Measurements from ENCODE around the gene KRTAP4-8. TPM values are rescaled to one million over a fixed set of nuclear protein-coding genes. Genes with fewer than 3 reads are reported as not detected.
A peak's percentile ranks its signal among the peaks of the same experiment; 100 is the strongest.
"Not testable (repeated sequence)": the region's sequence is repeated elsewhere in the genome, so short reads cannot be mapped to it uniquely, and the experiment has no call there.

KRTAP4-8 gene
- polyA plus RNA-seq, 1 donor (not counting 4 experiments of a cell fraction or from before 2014, with no cell fraction given): not detected

DNA sequence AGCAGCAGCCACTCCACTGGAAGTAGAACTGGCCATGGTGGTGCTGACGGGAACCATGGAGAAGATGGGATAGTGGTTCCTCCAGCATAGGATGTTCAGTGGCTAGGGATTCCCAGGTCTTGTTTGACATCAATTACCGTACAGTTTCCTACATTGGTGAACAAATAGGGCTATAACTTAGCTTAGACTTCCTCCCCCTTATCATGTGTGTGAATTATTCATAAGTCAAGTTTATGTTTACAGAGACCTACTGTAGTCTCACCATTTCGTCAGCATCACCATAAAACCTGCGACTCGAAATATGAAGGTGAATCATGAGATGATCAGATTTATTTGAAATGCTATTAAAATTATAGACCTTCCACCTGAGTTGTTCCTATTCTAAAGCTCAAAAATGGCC is 39.2 kb downstream of the KRTAP4-8 start:
- H4K20me1 ChIP-seq (ENCODE audit: control insufficient read depth, extremely low read depth, insufficient read depth, low read length): no peaks in the 10 kb centered on the region
- no peak for DNase-seq (ENCODE audit: low read depth, low spot score)
- H3K4me1 ChIP-seq (ENCODE audit: control insufficient read depth, extremely low read depth, insufficient read depth, low read length): peaks cover 32% of the 10 kb centered on the region
- H3K9me3 ChIP-seq (ENCODE audit: control insufficient read depth, low read depth, low read length): no peaks in the 10 kb centered on the region
- no peak overlapping the region for H3K27ac ChIP-seq (ENCODE audit: control insufficient read depth, insufficient read depth, low read length)
- no peak overlapping the region for H2AFZ ChIP-seq (ENCODE audit: control insufficient read depth, low read length)
- no peaks in the 10 kb centered on the region for H3K79me2 ChIP-seq (ENCODE audit: control insufficient read depth, insufficient read depth, low read length)
- dilution Hi-C loops (cut with MboI; ENCODE audit: extremely low pct_ligation_motif_present, low sequenced_read_pairs): no loop called here
- H3K9me1 ChIP-seq (ENCODE audit: control insufficient read depth, extremely low read depth, insufficient read depth, low read length): no peaks in the 10 kb centered on the region
- H3K4me2 ChIP-seq (ENCODE audit: control insufficient read depth, extremely low read depth, insufficient read depth, low read depth, low read length): no peak overlapping the region
- no peaks in the 10 kb centered on the region for H3K36me3 ChIP-seq (ENCODE audit: control insufficient read depth in 2 of 2, extremely low read depth in 1 of 2, insufficient read depth in 2 of 2, low read length in 2 of 2)
- H3K4me3 ChIP-seq (ENCODE audit: control insufficient read depth in 2 of 3, extremely low read depth in 1 of 3, insufficient read depth in 2 of 3, low read depth in 1 of 3, low read length in 3 of 3): no peak overlapping the region
- no peaks in the 10 kb centered on the region for H3K27me3 ChIP-seq (ENCODE audit: control insufficient read depth, extremely low read depth, insufficient read depth, low read length)
- peak; percentile 79 for FAIRE-seq
- TF ChIP-seq EZH2 (IDR thresholded peaks at IDR 0.05; ENCODE audit: low read length) (no peak), CTCF (optimal IDR thresholded peaks at IDR 0.05 in 1 of 3, IDR thresholded peaks at IDR 0.05 in 1 of 3, conservative IDR thresholded peaks at IDR 0.05 in 1 of 3; ENCODE audit: extremely low read depth in 1 of 3, insufficient read depth in 2 of 3, low read length in 3 of 3) (no peak)
- H3K9ac ChIP-seq (ENCODE audit: control insufficient read depth, extremely low read depth, insufficient read depth, low read length): no peak overlapping the region

DNA sequence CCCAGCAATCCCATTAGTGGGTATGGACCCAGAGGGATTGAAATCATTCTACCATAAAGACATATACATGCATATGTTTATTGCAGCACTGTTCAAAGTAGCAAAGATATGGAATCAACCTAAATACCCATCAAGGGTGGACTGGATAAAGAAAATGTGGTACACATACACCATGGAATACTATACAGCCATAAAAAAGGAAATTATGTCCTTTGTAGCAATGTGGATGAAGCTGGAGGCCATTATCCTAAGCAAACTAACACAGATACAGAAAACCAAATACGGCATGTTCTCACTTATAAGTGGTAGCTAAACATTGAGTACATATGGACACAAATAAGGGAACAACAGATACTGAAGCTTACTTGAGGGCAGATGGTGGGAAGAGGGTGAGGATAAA is 40.4 kb downstream of the KRTAP4-8 start:
- Histone ChIP-seq H3K9me1 (ENCODE audit: control insufficient read depth, extremely low read depth, insufficient read depth, low read length) (no peaks in the 10 kb centered on the region), H3K4me3 (ENCODE audit: control insufficient read depth in 2 of 3, extremely low read depth in 1 of 3, insufficient read depth in 2 of 3, low read depth in 1 of 3, low read length in 3 of 3) (no peak overlapping the region), H3K27ac (ENCODE audit: control insufficient read depth, insufficient read depth, low read length) (no peak overlapping the region), H2AFZ (ENCODE audit: control insufficient read depth, low read length) (no peak overlapping the region), H3K4me1 (ENCODE audit: control insufficient read depth, extremely low read depth, insufficient read depth, low read length) (peaks cover 31% of the 10 kb centered on the region), H3K36me3 (ENCODE audit: control insufficient read depth in 2 of 2, extremely low read depth in 1 of 2, insufficient read depth in 2 of 2, low read length in 2 of 2) (no peaks in the 10 kb centered on the region), H3K27me3 (ENCODE audit: control insufficient read depth, extremely low read depth, insufficient read depth, low read length) (no peaks in the 10 kb centered on the region), H4K20me1 (ENCODE audit: control insufficient read depth, extremely low read depth, insufficient read depth, low read length) (no peaks in the 10 kb centered on the region), H3K9ac (ENCODE audit: control insufficient read depth, extremely low read depth, insufficient read depth, low read length) (no peak overlapping the region), H3K4me2 (ENCODE audit: control insufficient read depth, extremely low read depth, insufficient read depth, low read depth, low read length) (no peak overlapping the region), H3K79me2 (ENCODE audit: control insufficient read depth, insufficient read depth, low read length) (no peaks in the 10 kb centered on the region), H3K9me3 (ENCODE audit: control insufficient read depth, low read depth, low read length) (no peaks in the 10 kb centered on the region)
- no peak for TF ChIP-seq EZH2 (IDR thresholded peaks at IDR 0.05; ENCODE audit: low read length)
- no peak for TF ChIP-seq CTCF (optimal IDR thresholded peaks at IDR 0.05 in 1 of 3, IDR thresholded peaks at IDR 0.05 in 1 of 3, conservative IDR thresholded peaks at IDR 0.05 in 1 of 3; ENCODE audit: extremely low read depth in 1 of 3, insufficient read depth in 2 of 3, low read length in 3 of 3)
- FAIRE-seq (peak; percentile 68), DNase-seq (ENCODE audit: low read depth, low spot score) (no peak)
- dilution Hi-C loops (cut with MboI; ENCODE audit: extremely low pct_ligation_motif_present, low sequenced_read_pairs): no loop called here

DNA sequence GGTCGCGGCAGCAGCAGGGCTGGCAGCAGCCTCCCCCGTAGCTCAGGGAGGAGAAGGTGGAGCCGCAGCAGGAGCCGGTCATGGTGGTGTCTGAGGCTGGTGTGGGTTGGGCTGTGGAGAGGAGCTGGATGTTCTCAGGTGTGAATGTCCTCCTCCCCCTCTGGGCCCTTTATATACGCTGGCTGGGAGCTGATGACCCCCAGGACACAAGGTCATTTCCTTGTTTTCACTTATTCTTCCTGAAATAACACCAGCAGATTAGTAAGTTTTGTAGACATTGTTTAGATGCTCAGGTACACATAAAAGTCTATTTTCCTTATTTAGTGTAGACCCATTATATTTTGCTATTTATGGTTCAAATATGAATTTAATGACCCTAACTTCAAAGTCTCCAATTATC is 42.8 kb downstream of the KRTAP4-8 start, which contains the start of gene KRTAP2-2:
KRTAP2-2 (minus strand) TSS at position 101 of the 400 bp plus-strand sequence; CDS start at position 82, 19 bp downstream.
- H4K20me1 ChIP-seq (ENCODE audit: control insufficient read depth, extremely low read depth, insufficient read depth, low read length); DNase-seq (ENCODE audit: low read depth, low spot score); H3K9me3 ChIP-seq (ENCODE audit: control insufficient read depth, low read depth, low read length); H3K36me3 ChIP-seq (ENCODE audit: control insufficient read depth in 2 of 2, extremely low read depth in 1 of 2, insufficient read depth in 2 of 2, low read length in 2 of 2); FAIRE-seq; H3K4me1 ChIP-seq (ENCODE audit: control insufficient read depth, extremely low read depth, insufficient read depth, low read length); dilution Hi-C loops (cut with MboI; ENCODE audit: extremely low pct_ligation_motif_present, low sequenced_read_pairs); H3K4me3 ChIP-seq (ENCODE audit: control insufficient read depth in 2 of 3, extremely low read depth in 1 of 3, insufficient read depth in 2 of 3, low read depth in 1 of 3, low read length in 3 of 3); H3K27ac ChIP-seq (ENCODE audit: control insufficient read depth, insufficient read depth, low read length); H3K79me2 ChIP-seq (ENCODE audit: control insufficient read depth, insufficient read depth, low read length); H3K9ac ChIP-seq (ENCODE audit: control insufficient read depth, extremely low read depth, insufficient read depth, low read length); H3K4me2 ChIP-seq (ENCODE audit: control insufficient read depth, extremely low read depth, insufficient read depth, low read depth, low read length); H2AFZ ChIP-seq (ENCODE audit: control insufficient read depth, low read length); H3K9me1 ChIP-seq (ENCODE audit: control insufficient read depth, extremely low read depth, insufficient read depth, low read length); H3K27me3 ChIP-seq (ENCODE audit: control insufficient read depth, extremely low read depth, insufficient read depth, low read length): not testable (repeated sequence)

GRCh38 chr17:41054556-41054955 is 43.4 kb downstream of the KRTAP4-8 start:
- H3K27me3 ChIP-seq (ENCODE audit: control insufficient read depth, extremely low read depth, insufficient read depth, low read length); H3K4me2 ChIP-seq (ENCODE audit: control insufficient read depth, extremely low read depth, insufficient read depth, low read depth, low read length); H3K4me1 ChIP-seq (ENCODE audit: control insufficient read depth, extremely low read depth, insufficient read depth, low read length); H3K27ac ChIP-seq (ENCODE audit: control insufficient read depth, insufficient read depth, low read length); DNase-seq (ENCODE audit: low read depth, low spot score); H3K79me2 ChIP-seq (ENCODE audit: control insufficient read depth, insufficient read depth, low read length); H2AFZ ChIP-seq (ENCODE audit: control insufficient read depth, low read length); H3K9me1 ChIP-seq (ENCODE audit: control insufficient read depth, extremely low read depth, insufficient read depth, low read length); H3K9ac ChIP-seq (ENCODE audit: control insufficient read depth, extremely low read depth, insufficient read depth, low read length); dilution Hi-C loops (cut with MboI; ENCODE audit: extremely low pct_ligation_motif_present, low sequenced_read_pairs); H3K9me3 ChIP-seq (ENCODE audit: control insufficient read depth, low read depth, low read length); FAIRE-seq; H3K36me3 ChIP-seq (ENCODE audit: control insufficient read depth in 2 of 2, extremely low read depth in 1 of 2, insufficient read depth in 2 of 2, low read length in 2 of 2); H4K20me1 ChIP-seq (ENCODE audit: control insufficient read depth, extremely low read depth, insufficient read depth, low read length); H3K4me3 ChIP-seq (ENCODE audit: control insufficient read depth in 2 of 3, extremely low read depth in 1 of 3, insufficient read depth in 2 of 3, low read depth in 1 of 3, low read length in 3 of 3): not testable (repeated sequence)

Measured in keratinocyte (primary cell).